Breast epithelium (tissue), 4 donors: ENCODE data around the gene CCDC3. TPM values are rescaled to one million over a fixed set of nuclear protein-coding genes. Genes with fewer than 3 reads are reported as not detected.
"Not testable (repeated sequence)": the region's sequence is repeated elsewhere in the genome, so short reads cannot be mapped to it uniquely, and the experiment has no call there.

Experiments used
- DNase-seq, 2 donors: peaks; one replicate each; pipeline ENCODE4 v3.0.0-alpha.2; 2019; ENCODE audit warnings: low spot score in 2 of 2
- H3K27ac ChIP-seq, 2 donors: fragments of 200-600 bp; sonication (generic) in 1 of 2; one replicate each; pipeline ENCODE4 v1.5.1; 2016 to 2019; ENCODE audit warnings: mild to moderate bottlenecking in 1 of 2
- H3K27me3 ChIP-seq, 2 donors: fragments of 200-600 bp; sonication (generic) in 1 of 2; one replicate each; pipeline versions ENCODE4 v1.5.1 to v1.6.0; 2017 to 2019; ENCODE audit warnings: control low read depth in 1 of 2, mild to moderate bottlenecking in 1 of 2
- H3K36me3 ChIP-seq: fragments of 200-600 bp; one replicate; pipeline ENCODE4 v1.5.1; 2019
- H3K4me1 ChIP-seq, 2 donors: fragments of 200-600 bp; sonication (generic); one replicate each; pipeline ENCODE4 v1.5.1; 2016 to 2019; ENCODE audit warnings: control low read depth in 1 of 2
- H3K4me3 ChIP-seq, 3 donors: fragments of 200-600 bp; sonication (generic); 1 replicate in 2 of 3; 2 replicates in 1 of 3; pipeline ENCODE4 v1.5.1; 2016 to 2019; ENCODE audit warnings: mild to moderate bottlenecking in 3 of 3, moderate library complexity in 2 of 3
- H3K9me3 ChIP-seq, 2 donors: fragments of 200-600 bp; sonication (generic) in 1 of 2; one replicate each; pipeline ENCODE4 v1.5.1; 2016 to 2019; ENCODE audit warnings: control low read depth in 1 of 2
- CTCF ChIP-seq, 3 donors: fragments of 450-650 bp; IDR thresholded peaks; one replicate each; pipeline ENCODE4 v1.5.1; 2016 to 2017; ENCODE audit warnings: antibody characterized with exemption in 3 of 3, mild to moderate bottlenecking in 3 of 3, moderate library complexity in 3 of 3
- POLR2A ChIP-seq: fragments of 450-650 bp; IDR thresholded peaks from one replicate; pipeline ENCODE4 v1.6.1; 2016; ENCODE audit warnings: antibody characterized with exemption, mild to moderate bottlenecking, moderate library complexity
- POLR2AphosphoS5 ChIP-seq, 3 donors: sonication (generic); formaldehyde crosslinking; IDR thresholded peaks; one replicate each; pipeline ENCODE4 v1.6.1; 2017; ENCODE audit warnings: antibody characterized with exemption in 3 of 3
- intact Hi-C: fragments of 100-400 bp; cut with DNase I; formaldehyde crosslinking; loops from one replicate; pipeline ENCODE4 v1.15.1; 2023; ENCODE audit warnings: low total_unique reads
- total RNA-seq, 3 donors: library from RNA; depleted of rRNA; stranded (reverse); fragments of >200 nt; gene quantifications; one replicate each; pipeline ENCODE4 v1.1.0, GENCODE V29; 2016

Gene CCDC3
- total RNA-seq, 3 donors from 2014 or later, result 8.2 to 13.0 (median 9.8) TPM

- no peak for DNase-seq
These were observed 7.9 kb downstream of the CCDC3 start for GRCh38 chr10:12993595-12993994.

GRCh38 chr10:12985347-12985746, 16.2 kb downstream of the CCDC3 start:
- Histone ChIP-seq H3K9me3 (peaks cover 0 to 16% of the 10 kb centered on the region in 2 donors), H3K27me3 (no peaks in the 10 kb centered on the region), H3K36me3 (no peaks in the 10 kb centered on the region), H3K4me3 (no peak overlapping the region), H3K4me1 (no peaks in the 10 kb centered on the region), H3K27ac (no peak overlapping the region)
- DNase-seq, result no peak
- TF ChIP-seq POLR2A (no peak), POLR2AphosphoS5 (IDR thresholded peaks at IDR 0.05) (no peak), CTCF (IDR thresholded peaks at IDR 0.05) (no peak)
- intact Hi-C loops, result no loop called here

More at GRCh38 chr10:12993595-12993994, 7.9 kb downstream of the CCDC3 start:
- Histone ChIP-seq H3K27ac (no peak overlapping the region), H3K4me3 (no peak overlapping the region), H3K9me3 (no peaks in the 10 kb centered on the region), H3K36me3 (no peaks in the 10 kb centered on the region), H3K4me1 (no peaks in the 10 kb centered on the region), H3K27me3 (peaks cover 0 to 2% of the 10 kb centered on the region in 2 donors)
- TF ChIP-seq POLR2A, result no peak
- intact Hi-C loops, result no loop called here

- no peak overlapping the region for H3K4me3 ChIP-seq
- H3K4me1 ChIP-seq, result no peaks in the 10 kb centered on the region
- H3K27me3 ChIP-seq, result no peaks in the 10 kb centered on the region
- no peak for TF ChIP-seq POLR2A
- no peak for TF ChIP-seq POLR2AphosphoS5 (IDR thresholded peaks at IDR 0.05)
- TF ChIP-seq CTCF (IDR thresholded peaks at IDR 0.05), result no peak
- H3K27ac ChIP-seq, result no peak overlapping the region
- H3K36me3 ChIP-seq, result no peaks in the 10 kb centered on the region
- intact Hi-C loops, result no loop called here
- peaks cover 0 to 16% of the 10 kb centered on the region in 2 donors for H3K9me3 ChIP-seq
- no peak for DNase-seq
These were observed 17.3 kb downstream of the CCDC3 start for GRCh38 chr10:12984165-12984747.

GRCh38 chr10:12983568-12983967, 17.9 kb downstream of the CCDC3 start:
- H3K27me3 ChIP-seq, H3K36me3 ChIP-seq, DNase-seq, intact Hi-C loops, H3K4me1 ChIP-seq, H3K4me3 ChIP-seq, H3K27ac ChIP-seq: not testable (repeated sequence)
- H3K9me3 ChIP-seq, result peaks cover 0 to 16% of the 10 kb centered on the region in 2 donors

GRCh38 chr10:12981570-12981969, 19.9 kb downstream of the CCDC3 start:
- peaks cover 0 to 16% of the 10 kb centered on the region in 2 donors for H3K9me3 ChIP-seq
- no peak for TF ChIP-seq POLR2A
- TF ChIP-seq CTCF (IDR thresholded peaks at IDR 0.05), result no peak
- no peaks in the 10 kb centered on the region for H3K4me1 ChIP-seq
- no peaks in the 10 kb centered on the region for H3K36me3 ChIP-seq
- no peak for DNase-seq
- H3K27me3 ChIP-seq, result no peaks in the 10 kb centered on the region
- H3K27ac ChIP-seq, result no peak overlapping the region
- intact Hi-C loops, result no loop called here
- H3K4me3 ChIP-seq, result no peak overlapping the region

- no peak for DNase-seq
- Histone ChIP-seq H3K9me3 (peaks cover 0 to 16% of the 10 kb centered on the region in 2 donors), H3K27ac (no peak overlapping the region), H3K4me1 (no peaks in the 10 kb centered on the region), H3K27me3 (no peaks in the 10 kb centered on the region), H3K4me3 (no peak overlapping the region), H3K36me3 (no peaks in the 10 kb centered on the region)
- intact Hi-C loops, result no loop called here
- TF ChIP-seq CTCF (IDR thresholded peaks at IDR 0.05) (no peak), POLR2A (no peak), POLR2AphosphoS5 (IDR thresholded peaks at IDR 0.05) (no peak)
These were observed 20.7 kb downstream of the CCDC3 start for GRCh38 chr10:12980713-12981306.
